Panc1 (cell line): ENCODE data around the gene MAD1L1.

ENCODE experiments used
- CTCF ChIP-seq: fragments of 450-650 bp; IDR thresholded peaks from 2 replicates; pipeline ENCODE4 v1.5.1; 2017; ENCODE audit warnings: mild to moderate bottlenecking
- POLR2AphosphoS5 ChIP-seq: IDR thresholded peaks from 2 replicates; pipeline ENCODE4 v1.6.1; 2012; ENCODE audit warnings: mild to moderate bottlenecking, low read depth, low read length, moderate library complexity
- TCF7L2 ChIP-seq: IDR thresholded peaks from 2 replicates; pipeline ENCODE4 v1.6.1; 2011; ENCODE audit warnings: mild to moderate bottlenecking, low read depth, low read length, inconsistent platforms
- TF ChIP-seq, protein P1 (sequence below), 2 experiments: IDR thresholded peaks; 2 replicates each; pipeline ENCODE4 v1.6.1; 2011 to 2012; ENCODE audit warnings: low read depth in 2 of 2, control low read depth in 1 of 2, low read length in 1 of 2, mild to moderate bottlenecking in 1 of 2, moderate library complexity in 1 of 2; ENCODE audit not compliant: insufficient read depth in 1 of 2

- no peak for TF ChIP-seq CTCF
- TF ChIP-seq POLR2AphosphoS5, result no peak
- no peak for TF ChIP-seq TCF7L2
- TF ChIP-seq, protein P1, sequence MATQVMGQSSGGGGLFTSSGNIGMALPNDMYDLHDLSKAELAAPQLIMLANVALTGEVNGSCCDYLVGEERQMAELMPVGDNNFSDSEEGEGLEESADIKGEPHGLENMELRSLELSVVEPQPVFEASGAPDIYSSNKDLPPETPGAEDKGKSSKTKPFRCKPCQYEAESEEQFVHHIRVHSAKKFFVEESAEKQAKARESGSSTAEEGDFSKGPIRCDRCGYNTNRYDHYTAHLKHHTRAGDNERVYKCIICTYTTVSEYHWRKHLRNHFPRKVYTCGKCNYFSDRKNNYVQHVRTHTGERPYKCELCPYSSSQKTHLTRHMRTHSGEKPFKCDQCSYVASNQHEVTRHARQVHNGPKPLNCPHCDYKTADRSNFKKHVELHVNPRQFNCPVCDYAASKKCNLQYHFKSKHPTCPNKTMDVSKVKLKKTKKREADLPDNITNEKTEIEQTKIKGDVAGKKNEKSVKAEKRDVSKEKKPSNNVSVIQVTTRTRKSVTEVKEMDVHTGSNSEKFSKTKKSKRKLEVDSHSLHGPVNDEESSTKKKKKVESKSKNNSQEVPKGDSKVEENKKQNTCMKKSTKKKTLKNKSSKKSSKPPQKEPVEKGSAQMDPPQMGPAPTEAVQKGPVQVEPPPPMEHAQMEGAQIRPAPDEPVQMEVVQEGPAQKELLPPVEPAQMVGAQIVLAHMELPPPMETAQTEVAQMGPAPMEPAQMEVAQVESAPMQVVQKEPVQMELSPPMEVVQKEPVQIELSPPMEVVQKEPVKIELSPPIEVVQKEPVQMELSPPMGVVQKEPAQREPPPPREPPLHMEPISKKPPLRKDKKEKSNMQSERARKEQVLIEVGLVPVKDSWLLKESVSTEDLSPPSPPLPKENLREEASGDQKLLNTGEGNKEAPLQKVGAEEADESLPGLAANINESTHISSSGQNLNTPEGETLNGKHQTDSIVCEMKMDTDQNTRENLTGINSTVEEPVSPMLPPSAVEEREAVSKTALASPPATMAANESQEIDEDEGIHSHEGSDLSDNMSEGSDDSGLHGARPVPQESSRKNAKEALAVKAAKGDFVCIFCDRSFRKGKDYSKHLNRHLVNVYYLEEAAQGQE (IDR thresholded peaks at IDR 0.05; ENCODE audit: insufficient read depth in 1 of 2, low read depth in 2 of 2, low read length in 1 of 2), result no peak
Measured at GRCh38 chr7:2124604-2125345, 108.0 kb downstream of the MAD1L1 start.
